HG02623 (cell line): ENCODE data around the gene CPS1.
A peak's percentile ranks its signal among the peaks of the same experiment; 100 is the strongest.

Source experiments
- ATAC-seq: cut with Tn5 transposase; IDR thresholded peaks from one replicate; pipeline ENCODE4 v1.9.1; 2021; ENCODE audit warnings: moderate library complexity; ENCODE audit not compliant: unreplicated experiment

Gene CPS1

GRCh38 chr2:210556329-210556980, at the start of gene CPS1:
Gene CPS1, plus strand, starts transcription at chr2:210556599. Its CDS starts 135 bp downstream, at chr2:210556734.
- no peak for ATAC-seq

GRCh38 chr2:210515911-210516310, 40.5 kb upstream of the CPS1 start:
- ATAC-seq = no peak

- no peak for ATAC-seq
Observed at GRCh38 chr2:210517264-210517663, 39.1 kb upstream of the CPS1 start.

- no peak for ATAC-seq
Observed at GRCh38 chr2:210519594-210519993, 36.8 kb upstream of the CPS1 start.

GRCh38 chr2:210522399-210522798, 34.0 kb upstream of the CPS1 start:
- ATAC-seq = no peak

GRCh38 chr2:210523650-210524289, 32.6 kb upstream of the CPS1 start:
- ATAC-seq = no peak

GRCh38 chr2:210524533-210524932, 31.9 kb upstream of the CPS1 start:
- no peak for ATAC-seq

- ATAC-seq = no peak
Observed at GRCh38 chr2:210527286-210527685, 29.1 kb upstream of the CPS1 start.

- no peak for ATAC-seq
Observed at GRCh38 chr2:210528716-210529115, 27.7 kb upstream of the CPS1 start.

- ATAC-seq = no peak
Observed at GRCh38 chr2:210531050-210531449, 25.3 kb upstream of the CPS1 start.

GRCh38 chr2:210531482-210531881, 24.9 kb upstream of the CPS1 start:
- ATAC-seq = no peak

GRCh38 chr2:210533389-210533788, 23.0 kb upstream of the CPS1 start:
- ATAC-seq = no peak

- no peak for ATAC-seq
Observed at GRCh38 chr2:210534879-210535278, 21.5 kb upstream of the CPS1 start.

GRCh38 chr2:210536973-210537650, 19.3 kb upstream of the CPS1 start:
- peak; percentile 57 for ATAC-seq

- no peak for ATAC-seq
Observed at GRCh38 chr2:210539035-210539434, 17.4 kb upstream of the CPS1 start.

GRCh38 chr2:210539578-210540416, 16.6 kb upstream of the CPS1 start:
- ATAC-seq = no peak

GRCh38 chr2:210540471-210540870, 15.9 kb upstream of the CPS1 start:
- no peak for ATAC-seq

GRCh38 chr2:210540900-210541289, 15.5 kb upstream of the CPS1 start:
- ATAC-seq = no peak

GRCh38 chr2:210541290-210541902, 15.0 kb upstream of the CPS1 start:
- ATAC-seq = no peak

GRCh38 chr2:210544007-210544590, 12.3 kb upstream of the CPS1 start:
- ATAC-seq = no peak

GRCh38 chr2:210544831-210545230, 11.6 kb upstream of the CPS1 start:
- ATAC-seq = no peak
